Hepatocyte (in vitro differentiated cells): Measurements from ENCODE around the gene GNB2.

Source experiments
- EZH2phosphoT487 ChIP-seq: fragments of 200-600 bp; sonication (generic); IDR thresholded peaks from one replicate; pipeline ENCODE4 v1.6.1; 2018; ENCODE audit warnings: antibody characterized with exemption, mild to moderate bottlenecking, low read depth, moderate library complexity; ENCODE audit not compliant: unreplicated experiment, severe bottlenecking
- TF ChIP-seq, protein P1 (sequence below): fragments of 200-600 bp; sonication (generic); IDR thresholded peaks from 2 replicates; pipeline ENCODE4 v1.5.1; 2016; ENCODE audit warnings: antibody characterized with exemption, mild to moderate bottlenecking; ENCODE audit not compliant: poor library complexity

DNA sequence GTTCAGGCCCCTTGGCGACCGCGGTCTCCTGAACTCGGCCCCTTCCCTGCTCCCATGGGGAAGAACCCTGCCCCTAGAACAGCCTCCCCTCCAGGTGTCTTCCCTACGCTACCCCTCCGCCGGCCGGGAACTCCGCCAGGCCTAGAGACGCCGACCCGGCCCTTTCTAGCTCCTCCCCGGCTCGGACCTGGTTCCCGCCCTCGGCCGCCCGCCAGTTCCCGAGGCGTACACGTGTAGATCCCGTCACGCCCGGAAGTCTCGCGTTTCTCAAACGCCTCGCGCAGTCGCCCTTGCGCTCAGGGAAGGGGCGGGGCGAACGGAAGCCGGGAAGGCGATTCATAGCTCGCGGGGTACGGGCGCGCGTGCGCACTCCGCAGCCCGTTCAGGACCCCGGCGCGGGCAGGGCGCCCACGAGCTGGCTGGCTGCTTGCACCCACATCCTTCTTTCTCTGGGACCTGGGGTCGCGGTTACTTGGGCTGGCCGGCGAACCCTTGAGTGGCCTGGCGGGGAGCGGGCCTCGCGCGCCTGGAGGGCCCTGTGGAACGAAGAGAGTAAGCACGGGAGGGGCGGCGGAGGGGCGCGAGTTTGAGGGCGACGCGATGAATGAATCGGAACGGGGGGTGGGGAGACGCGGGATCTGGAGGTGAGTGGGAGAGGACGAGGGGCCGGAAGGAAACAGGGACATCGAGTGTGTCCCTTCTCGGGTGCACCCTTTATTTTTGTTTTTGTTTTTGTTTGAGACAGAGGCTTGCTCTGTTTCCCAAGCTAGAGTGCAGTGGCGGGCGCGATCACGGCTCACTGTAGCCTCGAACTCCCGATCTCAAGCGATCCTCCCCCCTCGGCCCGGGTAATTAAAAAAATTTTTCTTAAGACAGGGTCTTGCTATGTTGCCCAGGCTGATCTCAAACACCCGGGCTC lies 32.5 kb downstream of the GNB2 start, which contains the start of gene POP7:
- TF ChIP-seq, protein P1, sequence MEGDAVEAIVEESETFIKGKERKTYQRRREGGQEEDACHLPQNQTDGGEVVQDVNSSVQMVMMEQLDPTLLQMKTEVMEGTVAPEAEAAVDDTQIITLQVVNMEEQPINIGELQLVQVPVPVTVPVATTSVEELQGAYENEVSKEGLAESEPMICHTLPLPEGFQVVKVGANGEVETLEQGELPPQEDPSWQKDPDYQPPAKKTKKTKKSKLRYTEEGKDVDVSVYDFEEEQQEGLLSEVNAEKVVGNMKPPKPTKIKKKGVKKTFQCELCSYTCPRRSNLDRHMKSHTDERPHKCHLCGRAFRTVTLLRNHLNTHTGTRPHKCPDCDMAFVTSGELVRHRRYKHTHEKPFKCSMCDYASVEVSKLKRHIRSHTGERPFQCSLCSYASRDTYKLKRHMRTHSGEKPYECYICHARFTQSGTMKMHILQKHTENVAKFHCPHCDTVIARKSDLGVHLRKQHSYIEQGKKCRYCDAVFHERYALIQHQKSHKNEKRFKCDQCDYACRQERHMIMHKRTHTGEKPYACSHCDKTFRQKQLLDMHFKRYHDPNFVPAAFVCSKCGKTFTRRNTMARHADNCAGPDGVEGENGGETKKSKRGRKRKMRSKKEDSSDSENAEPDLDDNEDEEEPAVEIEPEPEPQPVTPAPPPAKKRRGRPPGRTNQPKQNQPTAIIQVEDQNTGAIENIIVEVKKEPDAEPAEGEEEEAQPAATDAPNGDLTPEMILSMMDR, result no peak
- TF ChIP-seq EZH2phosphoT487, result no peak
